ENCODE measurements around the gene SYN1.

SYN1 gene

DNA sequence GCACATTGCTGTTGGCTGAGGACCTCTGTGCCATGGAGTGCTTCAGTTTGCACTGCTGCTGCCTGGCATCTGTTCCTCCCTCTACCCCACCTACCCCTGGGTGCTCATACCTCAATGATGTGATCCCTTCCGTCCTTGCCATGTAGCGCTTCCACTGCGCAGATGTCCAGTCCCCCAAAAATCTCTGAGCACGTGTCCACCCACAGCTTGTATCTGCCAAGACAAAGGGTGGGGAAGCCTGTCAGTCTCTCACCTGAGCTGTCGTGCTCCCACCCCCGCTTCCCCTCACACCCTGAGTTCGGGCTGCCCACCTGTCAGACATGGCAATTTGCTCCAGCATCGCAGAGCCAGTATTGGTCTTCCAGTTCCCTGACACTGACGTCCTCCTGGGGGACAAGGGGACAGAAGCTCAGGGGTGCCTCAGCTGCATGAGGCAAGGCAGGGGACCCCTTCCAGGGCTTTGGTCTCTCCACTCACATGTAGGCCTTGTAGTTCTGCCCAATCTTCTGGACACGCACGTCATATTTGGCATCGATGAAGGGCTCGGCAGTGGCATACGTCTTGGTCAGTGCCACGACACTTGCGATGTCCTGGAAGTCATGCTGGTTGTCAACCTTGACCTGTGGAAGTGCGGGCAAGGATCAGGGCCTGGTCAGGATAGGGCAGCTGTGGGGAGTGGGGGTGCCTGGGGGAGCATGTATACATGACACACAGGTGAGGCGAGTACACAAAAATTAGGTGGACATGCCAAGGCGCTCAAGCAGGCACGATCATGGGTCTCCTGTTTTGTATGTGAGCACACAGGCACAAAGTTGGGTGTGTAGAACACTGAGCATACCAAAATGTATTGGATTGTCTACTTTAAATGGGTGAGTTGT is 43.4 kb downstream of the SYN1 start:
- H3K4me3 ChIP-seq (ENCODE audit: low read depth, low read length) = no peak overlapping the region
- H3K4me1 ChIP-seq = no peaks in the 10 kb centered on the region
- no peaks in the 10 kb centered on the region for H3K9me3 ChIP-seq
- H3K36me3 ChIP-seq = no peaks in the 10 kb centered on the region
- no peak for TF ChIP-seq CTCF (IDR thresholded peaks at IDR 0.05; ENCODE audit: low read depth, low read length)
- H3K27me3 ChIP-seq = no peaks in the 10 kb centered on the region
- DNase-seq = no peak

- H3K4me1 ChIP-seq = no peaks in the 10 kb centered on the region
- no peak for TF ChIP-seq CTCF (IDR thresholded peaks at IDR 0.05; ENCODE audit: low read depth, low read length)
- DNase-seq = no peak
- H3K4me3 ChIP-seq (ENCODE audit: low read depth, low read length) = no peak overlapping the region
- H3K27me3 ChIP-seq = no peaks in the 10 kb centered on the region
- no peaks in the 10 kb centered on the region for H3K36me3 ChIP-seq
- no peaks in the 10 kb centered on the region for H3K9me3 ChIP-seq
Observed at GRCh38 chrX:47574547-47575301, 44.9 kb downstream of the SYN1 start.

GRCh38 chrX:47574076-47574546 is 45.5 kb downstream of the SYN1 start:
- Histone ChIP-seq H3K4me3 (ENCODE audit: low read depth, low read length) (no peak overlapping the region), H3K4me1 (no peaks in the 10 kb centered on the region), H3K9me3 (no peaks in the 10 kb centered on the region), H3K27me3 (no peaks in the 10 kb centered on the region), H3K36me3 (no peaks in the 10 kb centered on the region)
- DNase-seq = no peak
- no peak for TF ChIP-seq CTCF (IDR thresholded peaks at IDR 0.05; ENCODE audit: low read depth, low read length)

DNA sequence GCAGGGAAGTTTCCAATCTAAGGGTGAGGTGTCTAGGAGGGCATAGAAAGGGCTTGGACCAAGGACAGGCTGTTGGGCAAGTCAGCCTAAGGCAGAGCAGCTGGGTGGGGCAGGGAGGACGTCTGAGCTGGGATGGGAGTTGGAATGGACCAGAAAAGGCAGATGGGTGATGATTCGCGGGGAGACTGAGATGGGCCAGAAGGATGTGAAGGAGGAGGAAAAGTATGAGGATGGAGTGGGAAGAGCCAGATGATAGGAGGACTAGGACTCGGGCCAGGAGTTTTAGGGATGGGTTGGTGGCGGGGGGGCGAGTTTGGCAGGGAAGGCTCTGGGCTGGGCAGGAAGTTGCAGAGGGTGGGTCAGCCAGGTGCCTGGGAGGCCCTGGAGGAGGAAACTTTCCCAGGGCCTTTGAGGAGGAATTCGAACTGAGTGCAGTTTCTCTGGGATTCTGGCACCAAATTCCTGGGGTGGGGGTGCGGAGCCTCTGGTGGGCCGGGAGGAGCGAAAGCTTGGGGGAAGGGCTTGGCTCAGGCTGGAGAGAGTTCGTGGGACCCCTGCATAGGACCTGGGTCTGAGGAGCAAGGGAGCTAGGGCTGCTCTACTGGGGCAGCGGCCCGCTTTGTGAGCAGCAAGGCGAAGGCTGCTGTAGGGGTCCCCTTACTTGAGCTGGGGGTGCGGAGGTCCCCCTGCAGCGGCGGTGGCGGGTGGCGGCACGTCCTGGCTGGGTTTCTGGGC is 46.1 kb downstream of the SYN1 start:
- H3K27me3 ChIP-seq = no peaks in the 10 kb centered on the region
- no peak overlapping the region for H3K4me3 ChIP-seq (ENCODE audit: low read depth, low read length)
- H3K4me1 ChIP-seq = no peaks in the 10 kb centered on the region
- peaks cover 2% of the 10 kb centered on the region; the same call in 1 of the 2 replicates for H3K36me3 ChIP-seq
- no peak for DNase-seq
- no peaks in the 10 kb centered on the region for H3K9me3 ChIP-seq
- TF ChIP-seq CTCF (IDR thresholded peaks at IDR 0.05; ENCODE audit: low read depth, low read length) = no peak

DNA sequence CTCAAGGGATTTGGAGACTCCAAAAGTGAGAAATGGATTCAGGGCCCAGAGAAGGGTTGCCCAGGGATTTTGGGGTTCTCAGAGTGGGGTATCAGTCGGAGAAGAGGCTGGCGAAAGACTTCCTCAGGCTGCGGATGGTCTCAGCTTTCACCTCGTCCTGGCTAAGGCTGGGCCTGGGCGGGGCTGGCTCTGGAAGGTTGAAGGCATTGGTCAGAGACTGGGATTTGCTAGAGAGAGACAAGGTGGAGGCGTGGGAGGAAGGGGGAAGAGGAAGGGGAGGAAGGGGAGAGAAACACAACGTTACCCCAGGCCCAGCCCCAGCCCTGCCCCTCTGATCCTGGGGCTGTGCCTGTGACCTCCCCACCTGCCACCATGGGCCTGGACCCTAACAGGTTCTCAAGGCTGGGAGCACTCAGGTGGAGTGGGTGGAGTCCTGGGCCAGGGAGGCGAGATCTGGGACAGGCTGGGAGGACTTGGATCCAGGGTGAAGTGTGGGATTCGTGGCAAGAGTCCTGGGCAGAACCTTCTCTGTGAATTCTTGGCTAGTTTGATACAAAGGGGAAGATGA is 46.8 kb downstream of the SYN1 start:
- Histone ChIP-seq H3K36me3 (peaks cover 3% of the 10 kb centered on the region), H3K9me3 (no peaks in the 10 kb centered on the region), H3K4me3 (ENCODE audit: low read depth, low read length) (no peak overlapping the region), H3K27me3 (no peaks in the 10 kb centered on the region), H3K4me1 (no peaks in the 10 kb centered on the region)
- DNase-seq = no peak
- no peak for TF ChIP-seq CTCF (IDR thresholded peaks at IDR 0.05; ENCODE audit: low read depth, low read length)

Data from BE2C (cell line).